Calu3 (cell line): ENCODE data around the gene ARHGEF3. TPM values are rescaled to one million over a fixed set of nuclear protein-coding genes. Genes with fewer than 3 reads are reported as not detected.

ENCODE experiments used
- Bru-seq: library from RNA; stranded (reverse); fragments of 400-500 nt; gene quantifications from one replicate; lab custom pipeline; 2021; lab: Mats Ljungman, UMichigan
- BruChase-seq, 2 experiments: library from RNA; stranded (reverse); fragments of 400-500 nt; gene quantifications; one replicate each; lab custom pipeline; 2021; lab: Mats Ljungman, UMichigan
- BruUV-seq: library from RNA; stranded (reverse); fragments of 400-500 nt; replicated peaks from 2 replicates; lab custom pipeline; 2021; lab: Mats Ljungman, UMichigan
- CTCF ChIA-PET: fragments of 300-600 bp; sonication (Branson Sonifier 250); formaldehyde crosslinking; loops from one replicate; lab custom pipeline; 2022; ENCODE audit warnings: antibody characterized with exemption; lab: Charles Lee
- DNase-seq: peaks from one replicate; pipeline ENCODE4 v3.0.0; 2022
- H3K27ac Mint-ChIP-seq: one replicate; pipeline ENCODE4 v1.8.0; 2022; ENCODE audit warnings: mixed read lengths; ENCODE audit not compliant: unreplicated experiment
- H3K27me3 Mint-ChIP-seq: one replicate; pipeline ENCODE4 v1.8.0; 2022; ENCODE audit warnings: mixed read lengths; ENCODE audit not compliant: unreplicated experiment
- H3K36me3 Mint-ChIP-seq: one replicate; pipeline ENCODE4 v1.8.0; 2022; ENCODE audit warnings: mild to moderate bottlenecking, moderate library complexity, mixed read lengths; ENCODE audit not compliant: insufficient read depth, unreplicated experiment
- H3K4me1 Mint-ChIP-seq: one replicate; pipeline ENCODE4 v1.8.0; 2022; ENCODE audit warnings: mild to moderate bottlenecking, low read depth, mixed read lengths; ENCODE audit not compliant: unreplicated experiment
- H3K4me3 Mint-ChIP-seq: one replicate; pipeline ENCODE4 v1.8.0; 2022; ENCODE audit warnings: mild to moderate bottlenecking, low read depth, moderate library complexity, mixed read lengths; ENCODE audit not compliant: unreplicated experiment
- H3K9me3 Mint-ChIP-seq: one replicate; pipeline ENCODE4 v1.8.0; 2022; ENCODE audit warnings: low read depth, mixed read lengths; ENCODE audit not compliant: unreplicated experiment
- intact Hi-C: fragments of 100-400 bp; cut with micrococcal nuclease; formaldehyde crosslinking; loops from one replicate; pipeline ENCODE4 v1.10.0; 2022; ENCODE audit not compliant: unreplicated experiment
- long read RNA-seq: library from polyadenylated mRNA; stranded (forward); transcript quantifications from one replicate; pipeline ENCODE4 v2.0.0, GENCODE V29; 2022
- total RNA-seq: library from RNA; stranded (reverse); gene quantifications from 2 replicates; pipeline ENCODE4 v1.2.3, GENCODE V29; 2022
- TF ChIP-seq, protein P1 (sequence below): fragments of 200-600 bp; IDR thresholded peaks from one replicate; pipeline ENCODE4 v1.8.0; 2022; ENCODE audit warnings: antibody characterized with exemption; ENCODE audit not compliant: unreplicated experiment

ARHGEF3 gene, protein sequence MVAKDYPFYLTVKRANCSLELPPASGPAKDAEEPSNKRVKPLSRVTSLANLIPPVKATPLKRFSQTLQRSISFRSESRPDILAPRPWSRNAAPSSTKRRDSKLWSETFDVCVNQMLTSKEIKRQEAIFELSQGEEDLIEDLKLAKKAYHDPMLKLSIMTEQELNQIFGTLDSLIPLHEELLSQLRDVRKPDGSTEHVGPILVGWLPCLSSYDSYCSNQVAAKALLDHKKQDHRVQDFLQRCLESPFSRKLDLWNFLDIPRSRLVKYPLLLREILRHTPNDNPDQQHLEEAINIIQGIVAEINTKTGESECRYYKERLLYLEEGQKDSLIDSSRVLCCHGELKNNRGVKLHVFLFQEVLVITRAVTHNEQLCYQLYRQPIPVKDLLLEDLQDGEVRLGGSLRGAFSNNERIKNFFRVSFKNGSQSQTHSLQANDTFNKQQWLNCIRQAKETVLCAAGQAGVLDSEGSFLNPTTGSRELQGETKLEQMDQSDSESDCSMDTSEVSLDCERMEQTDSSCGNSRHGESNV
- 20.9 and 21.8 TPM in 2 replicates for total RNA-seq
- percentile 75 among the genes with signal in this experiment for Bru-seq, nascent RNA
- BruChase-seq, experiment 1, labeled RNA remaining after a 6-hour chase: percentile 53 among the genes with signal in this experiment
- percentile 54 among the genes with signal in this experiment for BruChase-seq, experiment 2, labeled RNA remaining after a 2-hour chase
- long read RNA-seq, transcript ARHGEF3-202 (13 exons, 3,639 nt): major isoform, 6 of 26 reads
- long read RNA-seq, partial matches to known transcripts: 6 of 26 reads
- long read RNA-seq, other reads (novel, unspliced or antisense): 13 of 26 reads

- BruUV-seq: no TSS peak
- Mint-ChIP-seq H3K4me3 (peak within 1 kb of the TSS; percentile 75), H3K4me1 (peaks cover 10% of the 10 kb centered on the region), H3K36me3 (peaks cover 16% of the 10 kb centered on the region), H3K27ac (peak within 1 kb of the TSS; percentile 48), H3K9me3 (no peaks in the 10 kb centered on the region), H3K27me3 (no peaks in the 10 kb centered on the region)
- intact Hi-C loops: loop anchor here (1.0 to 2.0 kb wide), 2 partner anchors 100 to 191 kb away; no protein-coding TSS in a partner anchor
- CTCF ChIA-PET: interaction anchor here (0.7 to 1.5 kb wide), 17 partner anchors 10 to 753 kb away, joined by 3 to 12 read pairs (median 6); no protein-coding TSS in a partner anchor
- TF ChIP-seq, protein P1, sequence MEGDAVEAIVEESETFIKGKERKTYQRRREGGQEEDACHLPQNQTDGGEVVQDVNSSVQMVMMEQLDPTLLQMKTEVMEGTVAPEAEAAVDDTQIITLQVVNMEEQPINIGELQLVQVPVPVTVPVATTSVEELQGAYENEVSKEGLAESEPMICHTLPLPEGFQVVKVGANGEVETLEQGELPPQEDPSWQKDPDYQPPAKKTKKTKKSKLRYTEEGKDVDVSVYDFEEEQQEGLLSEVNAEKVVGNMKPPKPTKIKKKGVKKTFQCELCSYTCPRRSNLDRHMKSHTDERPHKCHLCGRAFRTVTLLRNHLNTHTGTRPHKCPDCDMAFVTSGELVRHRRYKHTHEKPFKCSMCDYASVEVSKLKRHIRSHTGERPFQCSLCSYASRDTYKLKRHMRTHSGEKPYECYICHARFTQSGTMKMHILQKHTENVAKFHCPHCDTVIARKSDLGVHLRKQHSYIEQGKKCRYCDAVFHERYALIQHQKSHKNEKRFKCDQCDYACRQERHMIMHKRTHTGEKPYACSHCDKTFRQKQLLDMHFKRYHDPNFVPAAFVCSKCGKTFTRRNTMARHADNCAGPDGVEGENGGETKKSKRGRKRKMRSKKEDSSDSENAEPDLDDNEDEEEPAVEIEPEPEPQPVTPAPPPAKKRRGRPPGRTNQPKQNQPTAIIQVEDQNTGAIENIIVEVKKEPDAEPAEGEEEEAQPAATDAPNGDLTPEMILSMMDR: no peak
- DNase-seq: peak; percentile 80
Observed at GRCh38 chr3:56801662-56802377, at the start of gene ARHGEF3. TSS of gene ARHGEF3 (minus strand) at chr3:56801949. CDS start at chr3:56801798, 151 bp downstream.

DNA sequence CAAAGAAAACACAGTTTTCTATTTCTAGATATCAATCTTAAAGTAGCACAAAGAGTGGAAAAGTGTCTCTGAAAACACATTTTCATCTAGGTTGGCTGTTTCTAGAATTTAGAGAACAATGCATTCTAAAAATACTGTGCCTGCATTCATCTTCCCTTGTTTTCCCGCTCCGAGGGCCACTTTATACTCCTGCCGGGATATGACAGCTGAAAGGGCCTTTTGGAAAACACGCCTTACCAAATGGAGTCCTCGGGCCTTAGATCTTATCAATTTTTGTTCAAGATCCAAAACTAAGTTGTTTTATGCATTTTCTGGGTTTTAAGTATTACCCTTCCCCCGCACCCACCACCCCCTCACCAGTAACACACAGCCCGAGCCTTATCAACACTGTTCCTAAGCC is 47.9 kb upstream of the ARHGEF3 start:
- intact Hi-C loops: no loop called here
- CTCF ChIA-PET: no interaction called here
- TF ChIP-seq, protein P1: no peak
- Mint-ChIP-seq H3K4me3 (no peak overlapping the region), H3K27me3 (no peaks in the 10 kb centered on the region), H3K9me3 (no peaks in the 10 kb centered on the region), H3K36me3 (no peaks in the 10 kb centered on the region), H3K4me1 (no peaks in the 10 kb centered on the region), H3K27ac (no peak overlapping the region)
- BruUV-seq: no TSS peak
- DNase-seq: no peak

DNA sequence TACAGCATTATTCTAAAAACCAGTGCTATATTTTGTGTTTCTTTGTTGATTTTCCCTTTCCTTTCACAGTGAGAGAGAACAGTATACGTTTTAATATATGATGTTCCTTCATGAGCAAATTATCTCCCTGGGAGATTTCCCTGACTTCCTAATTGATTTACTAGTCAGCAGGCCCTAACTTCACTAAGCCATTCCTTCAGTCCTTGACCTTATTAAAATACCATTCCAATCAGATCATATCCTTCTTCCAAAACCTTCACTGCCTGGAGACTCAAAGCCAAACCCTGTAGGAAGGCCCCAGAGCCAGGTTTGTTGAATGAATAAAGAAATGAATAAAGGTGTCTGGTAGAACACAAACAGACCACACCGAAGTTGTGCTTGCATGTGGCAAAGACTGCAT is 43.8 kb upstream of the ARHGEF3 start:
- no peak overlapping the region for H3K27ac Mint-ChIP-seq

More for the DNA sequence above, 43.8 kb upstream of the ARHGEF3 start:
- Mint-ChIP-seq H3K9me3 (no peaks in the 10 kb centered on the region), H3K4me3 (no peak overlapping the region), H3K36me3 (no peaks in the 10 kb centered on the region), H3K27me3 (no peaks in the 10 kb centered on the region), H3K4me1 (no peaks in the 10 kb centered on the region)
- CTCF ChIA-PET: no interaction called here
- TF ChIP-seq, protein P1: no peak
- intact Hi-C loops: loop anchor here (2.0 kb wide), 1 partner anchor 27 kb away; no protein-coding TSS in a partner anchor
- no peak for DNase-seq
- no TSS peak for BruUV-seq
